Right lobe of liver (tissue), 4 donors: ENCODE results near the gene DOK1.

ENCODE experiments used
- POLR2A ChIP-seq: fragments of 450-650 bp; IDR thresholded peaks from one replicate; pipeline ENCODE4 v1.6.1; 2017; ENCODE audit warnings: antibody characterized with exemption, mild to moderate bottlenecking
- TF ChIP-seq, protein P1 (sequence below), 4 donors: fragments of 200-600 bp in 3 of 4; fragments of 450-650 bp in 1 of 4; IDR thresholded peaks; one replicate each; pipeline versions ENCODE4 v1.5.1 to v1.8.0; 2016 to 2022; ENCODE audit warnings: antibody characterized with exemption in 4 of 4, mild to moderate bottlenecking in 2 of 4
- donor health status: DM: no; HTN: no; CAD: no.
- donor health status: DM: no; HTN: no; CAD: no.
- donor health status: DM: no; HTN: yes; CAD: no.

DNA sequence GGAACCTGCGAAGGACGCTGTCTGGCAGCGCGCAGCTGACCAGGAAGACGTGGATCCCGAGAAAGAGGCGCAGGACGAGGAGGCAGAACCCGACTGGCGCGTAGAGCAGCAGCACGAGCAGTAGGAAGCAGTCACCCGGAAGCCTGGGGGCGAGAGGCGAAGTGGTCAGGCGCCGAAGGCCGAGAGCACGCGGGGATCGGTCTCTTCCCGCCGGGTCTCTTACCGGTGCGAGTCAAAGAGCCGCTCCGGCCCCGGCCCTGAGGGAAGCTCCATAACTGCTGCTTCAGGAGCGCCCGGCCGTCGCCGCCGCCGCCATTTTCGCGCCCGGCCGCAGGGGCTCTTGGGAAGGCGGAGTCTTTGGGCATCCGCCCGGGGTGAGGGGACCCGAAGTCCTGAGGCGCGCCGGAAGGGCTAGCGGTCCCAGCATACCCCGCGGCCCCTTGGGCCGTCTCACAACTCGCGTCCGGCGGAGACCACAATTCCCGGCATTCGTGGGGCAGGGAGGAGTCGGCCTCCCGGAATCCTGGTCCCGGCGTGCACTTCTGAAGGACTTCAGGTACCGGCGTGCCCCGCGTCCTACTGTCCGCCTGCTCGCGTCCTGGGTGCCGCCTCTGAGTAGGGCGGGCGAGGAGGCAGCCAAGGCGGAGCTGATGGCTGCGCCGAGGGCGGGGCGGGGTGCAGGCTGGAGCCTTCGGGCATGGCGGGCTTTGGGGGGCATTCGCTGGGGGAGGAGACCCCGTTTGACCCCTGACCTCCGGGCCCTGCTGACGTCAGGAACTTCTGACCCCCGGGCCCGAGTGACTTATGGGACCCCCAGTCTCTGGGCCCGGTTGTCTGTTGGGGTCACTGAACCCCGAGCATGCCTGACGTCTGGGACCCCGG, 24.9 kb upstream of the DOK1 start, which contains the start of the genes AUP1 and HTRA2:
- TF ChIP-seq POLR2A, result peak; percentile 74
- TF ChIP-seq, protein P1, sequence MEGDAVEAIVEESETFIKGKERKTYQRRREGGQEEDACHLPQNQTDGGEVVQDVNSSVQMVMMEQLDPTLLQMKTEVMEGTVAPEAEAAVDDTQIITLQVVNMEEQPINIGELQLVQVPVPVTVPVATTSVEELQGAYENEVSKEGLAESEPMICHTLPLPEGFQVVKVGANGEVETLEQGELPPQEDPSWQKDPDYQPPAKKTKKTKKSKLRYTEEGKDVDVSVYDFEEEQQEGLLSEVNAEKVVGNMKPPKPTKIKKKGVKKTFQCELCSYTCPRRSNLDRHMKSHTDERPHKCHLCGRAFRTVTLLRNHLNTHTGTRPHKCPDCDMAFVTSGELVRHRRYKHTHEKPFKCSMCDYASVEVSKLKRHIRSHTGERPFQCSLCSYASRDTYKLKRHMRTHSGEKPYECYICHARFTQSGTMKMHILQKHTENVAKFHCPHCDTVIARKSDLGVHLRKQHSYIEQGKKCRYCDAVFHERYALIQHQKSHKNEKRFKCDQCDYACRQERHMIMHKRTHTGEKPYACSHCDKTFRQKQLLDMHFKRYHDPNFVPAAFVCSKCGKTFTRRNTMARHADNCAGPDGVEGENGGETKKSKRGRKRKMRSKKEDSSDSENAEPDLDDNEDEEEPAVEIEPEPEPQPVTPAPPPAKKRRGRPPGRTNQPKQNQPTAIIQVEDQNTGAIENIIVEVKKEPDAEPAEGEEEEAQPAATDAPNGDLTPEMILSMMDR (IDR thresholded peaks at IDR 0.05), result peak in 1 of 4 donors; percentile 6
